Gastrocnemius medialis (tissue), 4 donors: ENCODE measurements around the gene PNPLA3.

Experiments
- CTCF ChIP-seq, 5 experiments: fragments of 450-650 bp in 3 of 5; fragments of 200-600 bp in 2 of 5; sonication (generic) in 2 of 5; IDR thresholded peaks in 4 of 5; conservative IDR thresholded peaks in 1 of 5; 1 replicate in 4 of 5; 2 replicates in 1 of 5; pipeline ENCODE4 v1.5.1; 2016 to 2019; ENCODE audit warnings: antibody characterized with exemption in 5 of 5, mild to moderate bottlenecking in 3 of 5, moderate library complexity in 3 of 5
- POLR2A ChIP-seq, 2 donors: fragments of 450-650 bp; IDR thresholded peaks; one replicate each; pipeline ENCODE4 v1.6.1; 2017; ENCODE audit warnings: antibody characterized with exemption in 2 of 2, mild to moderate bottlenecking in 2 of 2, moderate library complexity in 2 of 2

GRCh38 chr22:43983808-43984207, 60.2 kb downstream of the PNPLA3 start:
- TF ChIP-seq CTCF (IDR thresholded peaks at IDR 0.05 in 4 of 5, conservative IDR thresholded peaks at IDR 0.05 in 1 of 5) = no peak
- no peak for TF ChIP-seq POLR2A (IDR thresholded peaks at IDR 0.05)
